Retinal pigment epithelial cell (primary cell): ENCODE measurements around the gene C1orf226.

Experiments used
- DNase-seq: peaks from one replicate; pipeline ENCODE4 v3.0.0-alpha.2; 2010; ENCODE audit warnings: low read depth
- H3K4me3 ChIP-seq: 2 replicates; pipeline ENCODE4 v1.5.1; 2011; ENCODE audit warnings: mild to moderate bottlenecking, low read length, control low read depth, moderate library complexity
- TF ChIP-seq, protein P1 (sequence below): conservative IDR thresholded peaks from 2 replicates; pipeline ENCODE4 v1.5.1; 2011; ENCODE audit warnings: low read depth, low read length, control low read depth, inconsistent platforms

Gene C1orf226

DNA sequence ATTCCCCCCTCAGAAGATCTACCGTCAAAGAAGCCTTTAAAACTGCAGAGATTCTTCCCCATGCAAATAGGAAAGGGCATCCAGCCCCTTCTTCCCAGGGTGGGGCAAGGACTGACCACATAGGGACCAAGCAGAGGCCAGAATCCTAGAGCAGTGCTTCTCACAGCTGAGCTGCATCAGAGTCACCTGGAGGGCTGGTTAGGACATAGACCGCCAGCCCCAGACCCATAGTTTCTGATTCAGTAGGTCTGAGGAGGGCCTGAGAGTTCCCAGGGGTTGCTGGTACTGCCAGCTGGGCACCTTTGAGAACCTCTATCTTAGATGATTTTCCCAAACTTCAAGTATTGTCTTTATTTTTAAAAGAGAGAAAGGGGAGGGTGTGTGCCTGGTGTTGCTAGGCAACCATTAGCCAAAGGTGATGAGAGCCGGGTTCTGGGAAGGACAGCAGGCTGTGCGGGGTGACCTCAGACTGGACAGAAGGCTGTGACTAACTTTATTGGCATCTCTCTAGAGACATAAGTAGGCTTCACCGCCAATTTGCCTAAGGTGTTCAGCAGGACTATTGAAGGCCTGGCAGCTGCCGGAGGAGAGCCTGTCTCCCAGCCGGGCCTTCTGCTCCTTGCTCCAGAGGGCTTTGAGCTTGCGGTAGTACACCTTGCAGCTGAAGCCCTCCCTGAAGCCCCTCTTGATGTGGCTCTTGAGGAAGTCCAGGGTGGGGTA lies 7.8 kb upstream of the C1orf226 start:
- no peak for DNase-seq
- no peak overlapping the region for H3K4me3 ChIP-seq
- TF ChIP-seq, protein P1, sequence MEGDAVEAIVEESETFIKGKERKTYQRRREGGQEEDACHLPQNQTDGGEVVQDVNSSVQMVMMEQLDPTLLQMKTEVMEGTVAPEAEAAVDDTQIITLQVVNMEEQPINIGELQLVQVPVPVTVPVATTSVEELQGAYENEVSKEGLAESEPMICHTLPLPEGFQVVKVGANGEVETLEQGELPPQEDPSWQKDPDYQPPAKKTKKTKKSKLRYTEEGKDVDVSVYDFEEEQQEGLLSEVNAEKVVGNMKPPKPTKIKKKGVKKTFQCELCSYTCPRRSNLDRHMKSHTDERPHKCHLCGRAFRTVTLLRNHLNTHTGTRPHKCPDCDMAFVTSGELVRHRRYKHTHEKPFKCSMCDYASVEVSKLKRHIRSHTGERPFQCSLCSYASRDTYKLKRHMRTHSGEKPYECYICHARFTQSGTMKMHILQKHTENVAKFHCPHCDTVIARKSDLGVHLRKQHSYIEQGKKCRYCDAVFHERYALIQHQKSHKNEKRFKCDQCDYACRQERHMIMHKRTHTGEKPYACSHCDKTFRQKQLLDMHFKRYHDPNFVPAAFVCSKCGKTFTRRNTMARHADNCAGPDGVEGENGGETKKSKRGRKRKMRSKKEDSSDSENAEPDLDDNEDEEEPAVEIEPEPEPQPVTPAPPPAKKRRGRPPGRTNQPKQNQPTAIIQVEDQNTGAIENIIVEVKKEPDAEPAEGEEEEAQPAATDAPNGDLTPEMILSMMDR, result no peak

DNA sequence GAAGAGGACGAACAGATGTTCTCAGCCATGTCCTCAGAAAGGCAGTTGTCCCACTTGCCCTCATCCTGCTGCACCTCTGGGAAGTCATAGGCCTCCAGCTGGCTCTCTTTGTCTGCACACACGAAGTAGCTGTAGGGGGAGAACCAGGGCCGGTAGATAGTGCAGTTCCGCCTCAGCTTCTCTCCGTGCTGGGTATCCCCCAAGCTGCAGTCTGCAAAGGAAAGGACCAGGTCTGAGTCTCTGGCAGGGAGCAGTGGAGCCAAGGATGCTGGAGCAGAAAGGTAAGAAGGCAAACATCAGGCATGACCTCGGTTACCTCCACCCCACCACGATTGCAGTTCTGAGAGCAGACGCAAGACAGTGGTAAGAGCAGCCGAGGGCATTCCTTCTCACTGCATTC lies 7.1 kb upstream of the C1orf226 start:
- no peak for DNase-seq
- TF ChIP-seq, protein P1, result no peak
- H3K4me3 ChIP-seq, result no peak overlapping the region

DNA sequence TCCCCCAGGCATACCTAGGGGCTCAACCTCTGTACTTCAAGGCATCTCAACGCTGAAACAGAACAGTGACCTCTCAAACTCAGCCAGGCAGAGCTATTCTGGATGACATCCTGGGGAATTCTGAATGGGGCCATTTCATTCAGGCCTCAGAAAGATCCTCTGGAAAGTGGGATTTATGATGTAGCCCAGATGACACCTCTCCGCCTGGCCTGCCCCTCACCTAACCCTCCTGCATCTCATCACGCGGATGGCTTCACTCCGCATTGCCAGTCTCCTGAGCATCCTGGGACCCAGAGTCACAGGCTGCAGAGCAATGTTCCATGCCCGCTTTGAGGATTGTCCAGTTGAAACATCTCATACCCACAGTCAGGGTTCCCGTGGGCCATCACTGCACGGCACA lies 6.1 kb upstream of the C1orf226 start:
- TF ChIP-seq, protein P1, result no peak
- H3K4me3 ChIP-seq, result no peak overlapping the region
- no peak for DNase-seq

DNA sequence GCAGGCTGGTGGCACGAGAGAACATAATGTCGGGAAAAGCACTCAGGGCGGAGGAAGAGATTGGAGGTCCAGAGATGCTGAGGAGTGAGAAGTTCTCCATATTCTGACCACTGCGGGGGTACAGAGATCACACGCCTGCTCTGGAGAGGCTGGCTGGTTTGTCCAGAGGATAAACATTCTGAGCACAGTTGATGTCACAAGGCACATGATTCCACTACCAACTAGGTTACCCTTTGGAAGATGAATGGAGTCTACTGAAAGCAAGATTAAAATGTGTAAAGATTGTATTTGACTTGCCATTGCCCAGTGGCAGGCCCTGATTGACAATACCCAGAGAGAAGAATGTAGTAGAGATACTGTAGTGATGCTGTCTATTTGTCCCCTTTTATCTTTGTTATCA lies 4.8 kb upstream of the C1orf226 start, which contains the start of gene SPATA46:
Gene SPATA46 (minus strand): TSS at position 164 of the 400 bp plus-strand sequence. CDS start 64 bp downstream, at position 100.
- H3K4me3 ChIP-seq, result no peak within 1 kb of the TSS
- DNase-seq, result no peak
- TF ChIP-seq, protein P1, result no peak

DNA sequence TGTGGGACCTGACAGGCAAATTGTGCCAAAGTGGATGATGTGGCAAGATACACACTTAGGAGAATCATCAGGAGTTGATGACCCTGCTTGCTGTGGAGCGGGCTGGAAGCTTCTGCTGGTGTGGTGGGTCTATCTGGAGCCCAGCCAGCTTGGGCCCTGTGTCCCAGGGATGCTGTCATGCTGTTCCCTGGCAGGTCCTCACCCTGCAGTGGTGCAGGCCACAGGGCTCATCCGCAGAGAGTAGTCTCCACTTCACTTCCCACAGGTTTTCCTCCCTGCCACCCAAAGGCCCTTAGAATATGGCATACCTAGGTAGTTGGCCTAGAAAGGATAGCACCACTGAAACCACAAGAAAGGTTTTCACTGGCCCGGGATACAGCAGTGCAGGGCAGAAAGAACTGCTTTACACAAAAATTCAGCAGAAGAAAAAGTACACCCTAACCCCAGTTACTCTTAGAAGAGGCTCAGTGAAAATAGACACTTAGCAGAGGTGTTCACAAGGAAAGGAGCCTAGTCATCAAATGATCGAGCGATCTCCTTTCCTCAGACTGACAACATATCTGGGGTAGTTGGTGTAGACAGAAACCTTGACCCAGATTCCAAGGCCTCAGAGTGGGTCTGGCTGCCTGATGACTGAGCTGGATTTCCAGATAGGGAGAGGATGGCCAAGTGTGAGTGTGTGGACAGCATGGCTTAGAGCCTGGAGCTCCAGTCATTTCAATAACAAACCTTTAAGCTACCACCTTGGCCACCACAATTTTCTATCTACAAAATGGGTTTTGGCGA lies 1.3 kb upstream of the C1orf226 start:
- H3K4me3 ChIP-seq, result no peak overlapping the region
- DNase-seq, result no peak
- TF ChIP-seq, protein P1, result no peak

DNA sequence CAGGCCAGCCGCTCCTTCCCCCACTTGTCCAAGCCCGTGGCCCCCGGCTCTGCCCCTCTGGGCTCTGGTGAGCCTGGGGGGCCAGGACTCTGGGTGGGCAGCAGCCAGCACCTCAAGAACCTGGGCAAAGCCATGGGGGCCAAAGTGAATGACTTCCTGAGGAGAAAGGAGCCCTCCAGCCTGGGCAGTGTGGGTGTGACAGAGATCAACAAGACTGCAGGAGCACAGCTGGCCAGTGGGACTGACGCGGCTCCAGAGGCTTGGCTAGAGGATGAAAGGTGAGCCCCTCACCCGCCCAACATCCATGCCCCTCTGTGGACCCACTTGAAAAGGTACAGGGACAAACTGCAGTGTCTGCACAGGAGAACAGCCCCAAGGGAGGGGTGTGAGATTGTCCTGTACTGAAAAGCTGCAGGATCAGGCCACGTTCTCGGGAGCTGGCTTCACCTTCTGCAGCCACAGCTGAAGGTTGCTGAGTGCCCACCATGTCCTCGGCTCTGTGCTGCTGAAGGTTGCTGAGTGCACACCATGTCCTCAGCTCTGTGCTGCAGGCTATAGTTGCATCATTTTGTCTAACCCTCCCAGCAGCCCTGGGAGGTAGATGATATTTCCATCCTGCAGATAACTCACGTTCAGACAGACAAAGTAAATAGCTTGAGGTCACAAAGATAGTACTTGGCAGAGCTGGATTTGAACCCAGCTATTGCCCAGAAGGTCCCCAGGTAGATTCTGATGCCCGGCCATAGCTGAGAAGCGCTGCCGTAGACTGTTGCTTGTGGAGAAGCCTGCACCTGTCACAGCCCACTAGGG lies 618 bp downstream of the C1orf226 start:
- TF ChIP-seq, protein P1, result no peak
- no peak for DNase-seq
- H3K4me3 ChIP-seq, result no peak overlapping the region
